Activated naive CD8-positive, alpha-beta T cell treated with anti-CD3 and anti-CD28 coated beads for 36 hours (primary cell): ENCODE results near the gene PI16. TPM values are rescaled to one million over a fixed set of nuclear protein-coding genes. Genes with fewer than 3 reads are reported as not detected.

Source experiments
- DNase-seq: peaks from one replicate; pipeline ENCODE4 v3.0.0; 2021
- H3K27ac Mint-ChIP-seq: one replicate; pipeline ENCODE4 v1.8.0; 2022; ENCODE audit warnings: mild to moderate bottlenecking, moderate library complexity, mixed read lengths
- H3K27me3 Mint-ChIP-seq: one replicate; pipeline ENCODE4 v1.8.0; 2022; ENCODE audit warnings: mild to moderate bottlenecking, mixed read lengths
- H3K36me3 Mint-ChIP-seq: one replicate; pipeline ENCODE4 v1.8.0; 2021; ENCODE audit warnings: mild to moderate bottlenecking, mixed read lengths
- H3K4me1 Mint-ChIP-seq: one replicate; pipeline ENCODE4 v1.8.0; 2021; ENCODE audit warnings: mixed read lengths
- H3K4me3 Mint-ChIP-seq: one replicate; pipeline ENCODE4 v1.8.0; 2022; ENCODE audit warnings: mild to moderate bottlenecking, moderate library complexity, mixed read lengths
- H3K9me3 Mint-ChIP-seq: one replicate; pipeline ENCODE4 v1.8.0; 2022; ENCODE audit warnings: mixed read lengths
- total RNA-seq, 2 experiments: library from RNA; stranded (reverse); gene quantifications; one replicate each; pipeline ENCODE4 v1.2.3, GENCODE V29; 2021

PI16 gene
- total RNA-seq, 2 experiments from 2014 or later: 0.18 to 0.39 TPM

- DNase-seq: no peak
- Mint-ChIP-seq H3K36me3 (peaks cover 17% of the 10 kb centered on the region), H3K27ac (peak overlapping the region; percentile 42), H3K9me3 (no peaks in the 10 kb centered on the region), H3K4me3 (no peak overlapping the region), H3K27me3 (no peaks in the 10 kb centered on the region), H3K4me1 (peaks cover 2% of the 10 kb centered on the region)
These were observed 16.6 kb downstream of the PI16 start for GRCh38 chr6:36970892-36971842.

GRCh38 chr6:36971921-36972673, 17.6 kb downstream of the PI16 start:
- Mint-ChIP-seq H3K27ac (peak overlapping the region; percentile 53), H3K36me3 (peaks cover 18% of the 10 kb centered on the region), H3K9me3 (no peaks in the 10 kb centered on the region), H3K4me1 (peaks cover 2% of the 10 kb centered on the region), H3K27me3 (no peaks in the 10 kb centered on the region), H3K4me3 (no peak overlapping the region)
- DNase-seq: no peak

- no peaks in the 10 kb centered on the region for H3K27me3 Mint-ChIP-seq
- no peaks in the 10 kb centered on the region for H3K9me3 Mint-ChIP-seq
These were observed 18.7 kb downstream of the PI16 start for GRCh38 chr6:36973190-36973589.

GRCh38 chr6:36973647-36974046, 19.1 kb downstream of the PI16 start:
- H3K9me3 Mint-ChIP-seq: no peaks in the 10 kb centered on the region
- no peak overlapping the region for H3K4me3 Mint-ChIP-seq
- no peaks in the 10 kb centered on the region for H3K4me1 Mint-ChIP-seq
- peaks cover 16% of the 10 kb centered on the region for H3K36me3 Mint-ChIP-seq
- no peaks in the 10 kb centered on the region for H3K27me3 Mint-ChIP-seq
- DNase-seq: no peak
- H3K27ac Mint-ChIP-seq: no peak overlapping the region

More at GRCh38 chr6:36973190-36973589, 18.7 kb downstream of the PI16 start:
- no peaks in the 10 kb centered on the region for H3K4me1 Mint-ChIP-seq
- no peak overlapping the region for H3K4me3 Mint-ChIP-seq
- H3K36me3 Mint-ChIP-seq: peaks cover 20% of the 10 kb centered on the region
- no peak overlapping the region for H3K27ac Mint-ChIP-seq
- no peak for DNase-seq

- Mint-ChIP-seq H3K36me3 (peaks cover 14% of the 10 kb centered on the region), H3K4me3 (no peak overlapping the region), H3K4me1 (peaks cover 7% of the 10 kb centered on the region), H3K9me3 (no peaks in the 10 kb centered on the region), H3K27ac (no peak overlapping the region), H3K27me3 (no peaks in the 10 kb centered on the region)
- DNase-seq: no peak
These were observed 20.9 kb downstream of the PI16 start for GRCh38 chr6:36975231-36976006.

GRCh38 chr6:36976007-36976264, 21.4 kb downstream of the PI16 start:
- H3K9me3 Mint-ChIP-seq: no peaks in the 10 kb centered on the region
- DNase-seq: no peak
- H3K36me3 Mint-ChIP-seq: peaks cover 14% of the 10 kb centered on the region
- H3K27me3 Mint-ChIP-seq: no peaks in the 10 kb centered on the region
- no peak overlapping the region for H3K27ac Mint-ChIP-seq
- H3K4me1 Mint-ChIP-seq: peaks cover 10% of the 10 kb centered on the region
- H3K4me3 Mint-ChIP-seq: no peak overlapping the region

- DNase-seq: no peak
- Mint-ChIP-seq H3K36me3 (peaks cover 14% of the 10 kb centered on the region), H3K9me3 (no peaks in the 10 kb centered on the region), H3K27ac (no peak overlapping the region), H3K4me3 (no peak overlapping the region), H3K4me1 (peaks cover 13% of the 10 kb centered on the region), H3K27me3 (no peaks in the 10 kb centered on the region)
These were observed 22.0 kb downstream of the PI16 start for GRCh38 chr6:36976509-36976908.

- H3K27me3 Mint-ChIP-seq: no peaks in the 10 kb centered on the region
- peaks cover 17% of the 10 kb centered on the region for H3K36me3 Mint-ChIP-seq
These were observed 22.4 kb downstream of the PI16 start for GRCh38 chr6:36976931-36977330.

GRCh38 chr6:36977470-36977941, 23.0 kb downstream of the PI16 start:
- no peaks in the 10 kb centered on the region for H3K9me3 Mint-ChIP-seq
- DNase-seq: no peak

More at GRCh38 chr6:36976931-36977330, 22.4 kb downstream of the PI16 start:
- Mint-ChIP-seq H3K9me3 (no peaks in the 10 kb centered on the region), H3K4me3 (no peak overlapping the region), H3K4me1 (peaks cover 17% of the 10 kb centered on the region), H3K27ac (no peak overlapping the region)
- no peak for DNase-seq

GRCh38 chr6:36978421-36979346, 24.1 kb downstream of the PI16 start:
- Mint-ChIP-seq H3K27me3 (no peaks in the 10 kb centered on the region), H3K9me3 (no peaks in the 10 kb centered on the region), H3K36me3 (peaks cover 14% of the 10 kb centered on the region), H3K4me1 (peaks cover 19% of the 10 kb centered on the region), H3K27ac (no peak overlapping the region), H3K4me3 (no peak overlapping the region)
- DNase-seq: no peak

More at GRCh38 chr6:36977470-36977941, 23.0 kb downstream of the PI16 start:
- no peaks in the 10 kb centered on the region for H3K27me3 Mint-ChIP-seq
- no peak overlapping the region for H3K27ac Mint-ChIP-seq
- H3K36me3 Mint-ChIP-seq: peaks cover 17% of the 10 kb centered on the region
- peaks cover 19% of the 10 kb centered on the region for H3K4me1 Mint-ChIP-seq
- no peak overlapping the region for H3K4me3 Mint-ChIP-seq

GRCh38 chr6:36979347-36979742, 24.8 kb downstream of the PI16 start:
- Mint-ChIP-seq H3K27ac (peak overlapping the region; percentile 6), H3K27me3 (no peaks in the 10 kb centered on the region), H3K9me3 (no peaks in the 10 kb centered on the region), H3K4me1 (peaks cover 19% of the 10 kb centered on the region), H3K36me3 (peaks cover 11% of the 10 kb centered on the region), H3K4me3 (no peak overlapping the region)
- DNase-seq: no peak

GRCh38 chr6:36980129-36980528, 25.6 kb downstream of the PI16 start:
- peaks cover 9% of the 10 kb centered on the region for H3K36me3 Mint-ChIP-seq
- no peak overlapping the region for H3K27ac Mint-ChIP-seq
- H3K4me1 Mint-ChIP-seq: peaks cover 19% of the 10 kb centered on the region
- H3K27me3 Mint-ChIP-seq: no peaks in the 10 kb centered on the region
- no peak overlapping the region for H3K4me3 Mint-ChIP-seq
- no peak for DNase-seq
- H3K9me3 Mint-ChIP-seq: no peaks in the 10 kb centered on the region

- Mint-ChIP-seq H3K4me3 (no peak overlapping the region), H3K27ac (peak overlapping the region; percentile 6), H3K27me3 (no peaks in the 10 kb centered on the region), H3K36me3 (peaks cover 9% of the 10 kb centered on the region), H3K4me1 (peaks cover 19% of the 10 kb centered on the region), H3K9me3 (no peaks in the 10 kb centered on the region)
- no peak for DNase-seq
These were observed 26.5 kb downstream of the PI16 start for GRCh38 chr6:36980876-36981619.
